HepG2 (cell line): ENCODE measurements around the gene ALG9. TPM values are rescaled to one million over a fixed set of nuclear protein-coding genes. Genes with fewer than 3 reads are reported as not detected.
A peak's percentile ranks its signal among the peaks of the same experiment; 100 is the strongest.

Experiments used
- ATAC-seq: fragments of 200-7000 bp; cut with Tn5 transposase; 3 replicates; pipeline ENCODE4 v1.9.1; 2020; ENCODE audit warnings: mild to moderate bottlenecking, moderate library complexity
- BruUV-seq: library from RNA; stranded (reverse); fragments of 400-500 nt; replicated peaks from 2 replicates; lab custom pipeline; 2021; lab: Mats Ljungman, UMichigan
- CTCF ChIA-PET: fragments of 300-600 bp; formaldehyde crosslinking; extraction: SDS; loops from one replicate; lab custom pipeline; 2021; ENCODE audit warnings: low total read pairs, inconsistent platforms, low intra/inter-chr PET ratio; lab: Yijun Ruan, JAX
- POLR2A ChIA-PET: fragments of 350-600 bp; sonication (Branson Sonifier 250); formaldehyde crosslinking; loops from one replicate; lab custom pipeline; 2020; ENCODE audit warnings: antibody characterized with exemption, inconsistent platforms; lab: Yijun Ruan, JAX
- DNase-seq: peaks from one replicate; pipeline ENCODE4 v3.0.0-alpha.2; 2015; ENCODE audit warnings: low spot score
- FAIRE-seq: peaks from 3 replicates; lab custom pipeline; 2011; peaks lifted over from hg19 to GRCh38; lab: Jason Lieb, UNC
- H2AFZ ChIP-seq: one replicate; pipeline ENCODE4 v1.6.1; 2011; ENCODE audit warnings: low read length, inconsistent platforms
- H3K27ac ChIP-seq: fragments of 300-600 bp; 3 replicates; pipeline ENCODE4 v1.8.0; 2011; ENCODE audit warnings: mixed run types, mild to moderate bottlenecking, mixed read lengths, low read length, inconsistent platforms; ENCODE audit not compliant: insufficient read depth; ENCODE audit errors: extremely low read length
- H3K27me3 ChIP-seq, 2 experiments: fragments of 200-600 bp in 1 of 2; 2 replicates in 1 of 2; 3 replicates in 1 of 2; pipeline versions ENCODE4 v1.6.0 to v1.8.0; 2011; ENCODE audit warnings: low read length in 2 of 2, mild to moderate bottlenecking in 2 of 2, moderate library complexity in 2 of 2, inconsistent platforms in 1 of 2; ENCODE audit not compliant: insufficient read depth in 2 of 2, control insufficient read depth in 1 of 2
- H3K36me3 ChIP-seq, 2 experiments: fragments of 200-600 bp in 1 of 2; replicated peaks in 1 of 2; 2 replicates in 1 of 2; 3 replicates in 1 of 2; pipeline versions ENCODE4 v1.5.1 to v1.8.0; 2011; ENCODE audit warnings: low read length in 2 of 2, inconsistent platforms in 1 of 2; ENCODE audit not compliant: insufficient read depth in 2 of 2, control insufficient read depth in 1 of 2
- H3K4me1 ChIP-seq: 2 replicates; pipeline ENCODE4 v1.5.1; 2012; ENCODE audit warnings: low read length, inconsistent platforms; ENCODE audit not compliant: insufficient read depth
- H3K4me2 ChIP-seq: 2 replicates; pipeline ENCODE4 v1.6.0; 2011; ENCODE audit warnings: low read depth, low read length, inconsistent platforms
- H3K4me3 ChIP-seq, 3 experiments: fragments of 200-600 bp in 1 of 3; sonication (generic), shearing (Covaris generic) in 1 of 3; replicated peaks in 1 of 3; 2 replicates each; pipeline ENCODE4 v1.5.1; 2011 to 2016; ENCODE audit warnings: low read length in 3 of 3, inconsistent platforms in 2 of 3, low read depth in 2 of 3, mild to moderate bottlenecking in 2 of 3, control low read depth in 1 of 3, mixed read lengths in 1 of 3; ENCODE audit not compliant: insufficient read depth in 1 of 3
- H3K79me2 ChIP-seq: one replicate; pipeline ENCODE4 v1.6.1; 2011; ENCODE audit warnings: low read length, inconsistent platforms; ENCODE audit not compliant: insufficient read depth
- H3K9ac ChIP-seq: 2 replicates; pipeline ENCODE4 v1.6.0; 2011; ENCODE audit warnings: mild to moderate bottlenecking, low read depth, low read length, inconsistent platforms; ENCODE audit not compliant: insufficient read depth
- H3K9me3 ChIP-seq: 2 replicates; pipeline ENCODE4 v1.5.1; 2012; ENCODE audit warnings: mild to moderate bottlenecking, low read length
- H4K20me1 ChIP-seq: 2 replicates; pipeline ENCODE4 v1.6.0; 2011; ENCODE audit warnings: inconsistent platforms, mild to moderate bottlenecking, low read length, moderate library complexity; ENCODE audit not compliant: insufficient read depth
- ETV6 ChIP-seq: sonication (generic); formaldehyde crosslinking; conservative IDR thresholded peaks from 2 replicates; pipeline ENCODE4 v1.4.0; 2020; ENCODE audit warnings: missing genetic modification reagents
- FOXA1 ChIP-seq, 2 experiments: fragments of 450-650 bp in 1 of 2; sonication (generic) in 1 of 2; formaldehyde crosslinking in 1 of 2; IDR thresholded peaks; 2 replicates each; pipeline versions ENCODE4 v1.4.0 to v1.6.1; 2016 to 2020; ENCODE audit warnings: missing genetic modification reagents in 1 of 2
- HCFC1 ChIP-seq: fragments of 150-350 bp; IDR thresholded peaks from 2 replicates; pipeline ENCODE4 v1.6.1; 2014; ENCODE audit warnings: low read depth, low read length
- RAD21 ChIP-seq: fragments of 450-650 bp; formaldehyde crosslinking; IDR thresholded peaks from 2 replicates; pipeline ENCODE4 v1.5.0; 2020; ENCODE audit warnings: mild to moderate bottlenecking
- RARA ChIP-seq: IDR thresholded peaks from 2 replicates; pipeline ENCODE4 v1.6.1; 2016; ENCODE audit warnings: missing genetic modification reagents, missing compliant biosample characterization
- RFX3 ChIP-seq: IDR thresholded peaks from 2 replicates; pipeline ENCODE4 v1.6.1; 2016; ENCODE audit warnings: missing biosample characterization, missing genetic modification reagents
- SETDB1 ChIP-seq: sonication (generic); formaldehyde crosslinking; IDR thresholded peaks from 2 replicates; pipeline ENCODE4 v1.5.1; 2020; ENCODE audit warnings: missing genetic modification reagents, mild to moderate bottlenecking, borderline replicate concordance
- ZFY ChIP-seq: sonication (generic); formaldehyde crosslinking; IDR thresholded peaks from 2 replicates; pipeline ENCODE4 v1.4.0; 2020; ENCODE audit warnings: missing genetic modification reagents
- ZNF256 ChIP-seq: sonication (generic); formaldehyde crosslinking; conservative IDR thresholded peaks from 2 replicates; pipeline ENCODE4 v1.4.0; 2020; ENCODE audit warnings: missing genetic modification reagents
- ZNF546 ChIP-seq: sonication (generic); formaldehyde crosslinking; conservative IDR thresholded peaks from 2 replicates; pipeline ENCODE4 v1.8.1; 2023; ENCODE audit warnings: mild to moderate bottlenecking, missing genetic modification reagents
- ZNF83 ChIP-seq: sonication (generic); formaldehyde crosslinking; IDR thresholded peaks from 2 replicates; pipeline ENCODE4 v1.4.0; 2020; ENCODE audit warnings: missing genetic modification reagents, mild to moderate bottlenecking, borderline replicate concordance
- ZNF891 ChIP-seq: sonication (generic); formaldehyde crosslinking; IDR thresholded peaks from 2 replicates; pipeline ENCODE4 v1.5.0; 2020; ENCODE audit warnings: mild to moderate bottlenecking, missing genetic modification reagents
- WGBS: methylation state at CpG from one replicate; pipeline ENCODE4 v1.1.6; 2017; ENCODE audit warnings: low lambda C conversion rate; 5-methylcytosine and 5-hydroxymethylcytosine counted together
- in situ Hi-C: cut with HindIII; loops from 2 replicates; pipeline ENCODE4 v1.10.0; 2017; ENCODE audit warnings: low pct_unique_long_range_greater_than_20kb; ENCODE audit not compliant: extremely low pct_ligation_motif_present
- intact Hi-C: fragments of 100-400 bp; cut with micrococcal nuclease; formaldehyde crosslinking; loops from one replicate; pipeline ENCODE4 v1.10.0; 2022; ENCODE audit not compliant: unreplicated experiment
- polyA plus RNA-seq, 8 experiments: library from polyadenylated mRNA; depleted of rRNA in 3 of 8; stranded (reverse) in 7 of 8; unstranded in 1 of 8; fragments of >200 nt; fragmentation: Illumina TruSeq in 4 of 8; extraction: Trizol in 4 of 8; gene quantifications; 2 replicates each; pipeline versions ENCODE4 v1.2.1 to v1.2.3, GENCODE V29; 2011 to 2016; ENCODE audit warnings: low read depth in 4 of 8, missing spikeins in 1 of 8, mixed read lengths in 1 of 8; ENCODE audit not compliant: insufficient read depth in 1 of 8
- total RNA-seq, 5 experiments: library from RNA; depleted of rRNA; stranded (reverse); fragments of >200 nt; fragmentation: Illumina TruSeq; extraction: Trizol; gene quantifications; 2 replicates each; pipeline ENCODE4 v1.2.3, GENCODE V29; 2016; ENCODE audit warnings: low read depth in 1 of 5
- TF ChIP-seq, protein P1 (sequence below): sonication (generic); formaldehyde crosslinking; IDR thresholded peaks from 2 replicates; pipeline ENCODE4 v1.4.0; 2020; ENCODE audit warnings: missing genetic modification reagents, mild to moderate bottlenecking, borderline replicate concordance
- TF ChIP-seq, protein P2 (sequence below): sonication (generic); formaldehyde crosslinking; IDR thresholded peaks from 2 replicates; pipeline ENCODE4 v1.5.0; 2020; ENCODE audit warnings: missing genetic modification reagents, mild to moderate bottlenecking, borderline replicate concordance
- TF ChIP-seq, protein P3 (sequence below): IDR thresholded peaks from 2 replicates; pipeline ENCODE4 v1.6.1; 2016; ENCODE audit warnings: missing compliant biosample characterization, missing genetic modification reagents, borderline replicate concordance
- TF ChIP-seq, protein P4 (sequence below): IDR thresholded peaks from 2 replicates; pipeline ENCODE4 v1.6.1; 2016; ENCODE audit warnings: mild to moderate bottlenecking, missing biosample characterization, missing genetic modification reagents

ALG9 gene
- total and polyA plus RNA-seq, 2 of the 13 experiments (the other 11 are each of a cell fraction or from before 2014, with no cell fraction given) = 39.4 to 40.6 TPM

DNA sequence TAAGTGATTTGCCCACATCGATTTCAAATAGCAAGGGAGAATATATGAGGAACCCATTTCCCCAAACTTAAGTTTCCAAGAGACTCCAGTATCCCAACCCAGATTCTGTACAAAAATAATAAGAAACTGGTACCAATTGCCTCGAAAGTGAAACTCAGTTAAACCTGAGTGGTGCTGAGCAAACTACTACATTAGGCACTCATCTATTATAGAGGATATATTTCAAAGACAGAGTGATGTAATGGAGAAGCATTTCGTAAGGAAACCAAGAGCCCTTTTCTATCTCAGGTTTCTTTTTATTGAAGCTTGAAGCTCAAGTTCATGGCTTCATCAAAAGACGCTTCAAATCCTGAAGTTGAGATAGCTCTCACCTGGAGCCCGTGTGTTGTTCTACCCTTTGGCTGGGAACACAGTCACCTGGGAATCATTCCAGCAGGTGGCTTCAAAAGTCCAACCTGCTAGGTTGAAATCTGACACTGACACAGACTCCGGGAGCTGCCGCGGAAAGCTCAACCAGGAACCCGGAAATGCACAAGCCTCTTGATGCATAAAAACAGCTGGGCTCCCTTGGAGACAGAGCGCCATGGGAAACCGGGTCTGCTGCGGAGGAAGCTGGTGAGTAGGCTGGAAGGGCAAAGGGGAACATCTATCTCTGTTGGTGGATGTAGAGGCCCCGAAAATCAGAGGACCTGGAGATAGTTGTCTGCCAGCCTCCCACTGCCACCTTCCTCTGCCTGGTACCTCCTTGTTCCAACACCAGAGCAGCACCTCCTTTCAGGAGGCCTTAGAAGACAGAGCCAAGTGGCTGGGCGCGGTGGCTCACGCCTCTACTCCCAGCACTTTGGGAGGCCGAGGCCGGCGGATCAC lies 47.2 kb upstream of the ALG9 start, which contains the start of gene C11orf52:
TSS of gene C11orf52 (plus strand) at position 524 of the 867 bp plus-strand sequence. CDS start at position 584, 60 bp downstream.
- 13% methylated on average over 16 of the region's 19 CpGs for WGBS
- BruUV-seq = TSS peak; percentile 72
- Histone ChIP-seq H3K36me3 (no peaks in the 10 kb centered on the region), H2AFZ (peak within 1 kb of the TSS; percentile 62), H3K4me1 (peaks cover 88% of the 10 kb centered on the region), H3K9me3 (no peaks in the 10 kb centered on the region), H3K27me3 (no peaks in the 10 kb centered on the region), H3K4me3 (peak within 1 kb of the TSS; percentile 49 to 66 (median 58)), H3K27ac (peak within 1 kb of the TSS; percentile 66), H3K4me2 (peak within 1 kb of the TSS; percentile 75), H3K79me2 (no peaks in the 10 kb centered on the region), H3K9ac (peak within 1 kb of the TSS; percentile 62), H4K20me1 (no peaks in the 10 kb centered on the region)
- in situ Hi-C loops = no loop called here
- ATAC-seq (peak; percentile 91), DNase-seq (peak; percentile 89), FAIRE-seq (peak; percentile 76)
- intact Hi-C loops = loop anchor here (2.0 kb wide), 1 partner anchor 40 kb away; the partner anchor contains the start of genes CFAP68 and FDXACB1
- POLR2A ChIA-PET = interaction anchor here (0.6 to 3.1 kb wide), 12 partner anchors 8 to 103 kb away, joined by 3 to 65 read pairs (median 6); partner anchors contain the start of gene ALG9
- CTCF ChIA-PET = no interaction called here
- TF ChIP-seq RAD21 (CRISPR knock-in tag) (peak; percentile 47; the same call in 1 of the 2 replicates), SETDB1 (no peak), RARA (CRISPR knock-in tag) (no peak), ZNF546 (CRISPR knock-in tag) (no peak), ZNF891 (CRISPR knock-in tag) (no peak), RFX3 (peak; percentile 38; the same call in 1 of the 2 replicates), ZNF83 (CRISPR knock-in tag) (no peak), FOXA1 (IDR thresholded peaks at IDR 0.05) (no peak), FOXA1 (CRISPR knock-in tag; IDR thresholded peaks at IDR 0.05) (no peak), ZFY (CRISPR knock-in tag) (no peak), ZNF256 (CRISPR knock-in tag) (no peak), HCFC1 (no peak), ETV6 (CRISPR knock-in tag) (no peak)
- TF ChIP-seq, protein P1, sequence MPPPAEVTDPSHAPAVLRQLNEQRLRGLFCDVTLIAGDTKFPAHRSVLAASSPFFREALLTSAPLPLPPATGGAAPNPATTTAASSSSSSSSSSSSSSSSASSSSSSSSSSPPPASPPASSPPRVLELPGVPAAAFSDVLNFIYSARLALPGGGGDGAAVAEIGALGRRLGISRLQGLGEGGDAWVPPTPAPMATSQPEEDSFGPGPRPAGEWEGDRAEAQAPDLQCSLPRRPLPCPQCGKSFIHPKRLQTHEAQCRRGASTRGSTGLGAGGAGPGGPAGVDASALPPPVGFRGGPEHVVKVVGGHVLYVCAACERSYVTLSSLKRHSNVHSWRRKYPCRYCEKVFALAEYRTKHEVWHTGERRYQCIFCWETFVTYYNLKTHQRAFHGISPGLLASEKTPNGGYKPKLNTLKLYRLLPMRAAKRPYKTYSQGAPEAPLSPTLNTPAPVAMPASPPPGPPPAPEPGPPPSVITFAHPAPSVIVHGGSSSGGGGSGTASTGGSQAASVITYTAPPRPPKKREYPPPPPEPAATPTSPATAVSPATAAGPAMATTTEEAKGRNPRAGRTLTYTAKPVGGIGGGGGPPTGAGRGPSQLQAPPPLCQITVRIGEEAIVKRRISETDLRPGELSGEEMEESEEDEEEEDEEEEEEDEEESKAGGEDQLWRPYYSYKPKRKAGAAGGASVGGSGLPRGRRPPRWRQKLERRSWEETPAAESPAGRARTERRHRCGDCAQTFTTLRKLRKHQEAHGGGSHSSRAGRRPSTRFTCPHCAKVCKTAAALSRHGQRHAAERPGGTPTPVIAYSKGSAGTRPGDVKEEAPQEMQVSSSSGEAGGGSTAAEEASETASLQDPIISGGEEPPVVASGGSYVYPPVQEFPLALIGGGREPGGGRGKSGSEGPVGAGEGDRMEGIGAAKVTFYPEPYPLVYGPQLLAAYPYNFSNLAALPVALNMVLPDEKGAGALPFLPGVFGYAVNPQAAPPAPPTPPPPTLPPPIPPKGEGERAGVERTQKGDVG (CRISPR knock-in tag) = no peak
- TF ChIP-seq, protein P2, sequence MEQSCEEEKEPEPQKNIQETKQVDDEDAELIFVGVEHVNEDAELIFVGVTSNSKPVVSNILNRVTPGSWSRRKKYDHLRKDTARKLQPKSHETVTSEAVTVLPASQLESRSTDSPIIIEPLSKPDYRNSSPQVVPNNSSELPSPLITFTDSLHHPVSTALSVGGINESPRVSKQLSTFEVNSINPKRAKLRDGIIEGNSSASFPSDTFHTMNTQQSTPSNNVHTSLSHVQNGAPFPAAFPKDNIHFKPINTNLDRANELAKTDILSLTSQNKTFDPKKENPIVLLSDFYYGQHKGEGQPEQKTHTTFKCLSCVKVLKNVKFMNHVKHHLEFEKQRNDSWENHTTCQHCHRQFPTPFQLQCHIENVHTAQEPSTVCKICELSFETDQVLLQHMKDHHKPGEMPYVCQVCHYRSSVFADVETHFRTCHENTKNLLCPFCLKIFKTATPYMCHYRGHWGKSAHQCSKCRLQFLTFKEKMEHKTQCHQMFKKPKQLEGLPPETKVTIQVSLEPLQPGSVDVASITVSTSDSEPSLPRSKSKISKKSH = peak; percentile 61; the same call in 1 of the 2 replicates
- TF ChIP-seq, protein P3, sequence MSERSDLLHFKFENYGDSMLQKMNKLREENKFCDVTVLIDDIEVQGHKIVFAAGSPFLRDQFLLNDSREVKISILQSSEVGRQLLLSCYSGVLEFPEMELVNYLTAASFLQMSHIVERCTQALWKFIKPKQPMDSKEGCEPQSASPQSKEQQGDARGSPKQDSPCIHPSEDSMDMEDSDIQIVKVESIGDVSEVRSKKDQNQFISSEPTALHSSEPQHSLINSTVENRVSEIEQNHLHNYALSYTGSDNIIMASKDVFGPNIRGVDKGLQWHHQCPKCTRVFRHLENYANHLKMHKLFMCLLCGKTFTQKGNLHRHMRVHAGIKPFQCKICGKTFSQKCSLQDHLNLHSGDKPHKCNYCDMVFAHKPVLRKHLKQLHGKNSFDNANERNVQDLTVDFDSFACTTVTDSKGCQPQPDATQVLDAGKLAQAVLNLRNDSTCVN (CRISPR knock-in tag) = no peak
- TF ChIP-seq, protein P4, sequence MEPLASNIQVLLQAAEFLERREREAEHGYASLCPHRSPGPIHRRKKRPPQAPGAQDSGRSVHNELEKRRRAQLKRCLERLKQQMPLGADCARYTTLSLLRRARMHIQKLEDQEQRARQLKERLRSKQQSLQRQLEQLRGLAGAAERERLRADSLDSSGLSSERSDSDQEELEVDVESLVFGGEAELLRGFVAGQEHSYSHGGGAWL (CRISPR knock-in tag) = no peak
